Endothelial cell (in vitro differentiated cells): ENCODE data around the gene PARP1. TPM values are rescaled to one million over a fixed set of nuclear protein-coding genes. Genes with fewer than 3 reads are reported as not detected.

Experiments used
- DNase-seq: peaks from one replicate; pipeline ENCODE4 v3.0.0; 2021; ENCODE audit warnings: low spot score
- H3K27ac Mint-ChIP-seq: one replicate; pipeline ENCODE4 v1.8.0; 2021; ENCODE audit warnings: mixed read lengths, inconsistent platforms; ENCODE audit not compliant: unreplicated experiment
- H3K27me3 Mint-ChIP-seq: one replicate; pipeline ENCODE4 v1.8.0; 2021; ENCODE audit warnings: mild to moderate bottlenecking, moderate library complexity, mixed read lengths, inconsistent platforms; ENCODE audit not compliant: unreplicated experiment
- H3K36me3 Mint-ChIP-seq: one replicate; pipeline ENCODE4 v1.8.0; 2021; ENCODE audit warnings: mild to moderate bottlenecking, low read depth, mixed read lengths, inconsistent platforms; ENCODE audit not compliant: unreplicated experiment
- H3K4me1 Mint-ChIP-seq: one replicate; pipeline ENCODE4 v1.8.0; 2021; ENCODE audit warnings: mild to moderate bottlenecking, mixed read lengths, inconsistent platforms; ENCODE audit not compliant: unreplicated experiment
- H3K4me3 Mint-ChIP-seq: one replicate; pipeline ENCODE4 v1.8.0; 2021; ENCODE audit warnings: mild to moderate bottlenecking, mixed read lengths, inconsistent platforms; ENCODE audit not compliant: unreplicated experiment
- H3K9me3 Mint-ChIP-seq: one replicate; pipeline ENCODE4 v1.8.0; 2021; ENCODE audit warnings: mixed read lengths, inconsistent platforms; ENCODE audit not compliant: unreplicated experiment
- total RNA-seq: library from RNA; stranded (reverse); fragmentation: NEBNext Ultra II Directional; extraction: Animal tissue kit (Norgen Biotek cat#: 25700); gene quantifications from one replicate; pipeline ENCODE4 v1.2.1, GENCODE V29; 2021; ENCODE audit not compliant: unreplicated experiment
- TF ChIP-seq, protein P1 (sequence below): fragments of 200-600 bp; sonication (generic); IDR thresholded peaks from one replicate; pipeline ENCODE4 v1.5.0; 2021; ENCODE audit warnings: antibody characterized with exemption; ENCODE audit not compliant: unreplicated experiment

The PARP1 gene
- total RNA-seq, 1 donor from 2014 or later: 131 TPM

GRCh38 chr1:226353698-226354525 is 54.0 kb downstream of the PARP1 start:
- Mint-ChIP-seq H3K9me3 (no peaks in the 10 kb centered on the region), H3K4me1 (peaks cover 29% of the 10 kb centered on the region), H3K4me3 (no peak overlapping the region), H3K27me3 (no peaks in the 10 kb centered on the region), H3K27ac (no peak overlapping the region), H3K36me3 (peaks cover 8% of the 10 kb centered on the region)
- DNase-seq: no peak
- TF ChIP-seq, protein P1, sequence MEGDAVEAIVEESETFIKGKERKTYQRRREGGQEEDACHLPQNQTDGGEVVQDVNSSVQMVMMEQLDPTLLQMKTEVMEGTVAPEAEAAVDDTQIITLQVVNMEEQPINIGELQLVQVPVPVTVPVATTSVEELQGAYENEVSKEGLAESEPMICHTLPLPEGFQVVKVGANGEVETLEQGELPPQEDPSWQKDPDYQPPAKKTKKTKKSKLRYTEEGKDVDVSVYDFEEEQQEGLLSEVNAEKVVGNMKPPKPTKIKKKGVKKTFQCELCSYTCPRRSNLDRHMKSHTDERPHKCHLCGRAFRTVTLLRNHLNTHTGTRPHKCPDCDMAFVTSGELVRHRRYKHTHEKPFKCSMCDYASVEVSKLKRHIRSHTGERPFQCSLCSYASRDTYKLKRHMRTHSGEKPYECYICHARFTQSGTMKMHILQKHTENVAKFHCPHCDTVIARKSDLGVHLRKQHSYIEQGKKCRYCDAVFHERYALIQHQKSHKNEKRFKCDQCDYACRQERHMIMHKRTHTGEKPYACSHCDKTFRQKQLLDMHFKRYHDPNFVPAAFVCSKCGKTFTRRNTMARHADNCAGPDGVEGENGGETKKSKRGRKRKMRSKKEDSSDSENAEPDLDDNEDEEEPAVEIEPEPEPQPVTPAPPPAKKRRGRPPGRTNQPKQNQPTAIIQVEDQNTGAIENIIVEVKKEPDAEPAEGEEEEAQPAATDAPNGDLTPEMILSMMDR: no peak

GRCh38 chr1:226351709-226352108 is 56.2 kb downstream of the PARP1 start:
- TF ChIP-seq, protein P1: no peak
- H3K4me1 Mint-ChIP-seq: peaks cover 32% of the 10 kb centered on the region
- no peak overlapping the region for H3K4me3 Mint-ChIP-seq
- no peaks in the 10 kb centered on the region for H3K27me3 Mint-ChIP-seq
- no peaks in the 10 kb centered on the region for H3K9me3 Mint-ChIP-seq
- no peaks in the 10 kb centered on the region for H3K36me3 Mint-ChIP-seq
- no peak for DNase-seq
- no peak overlapping the region for H3K27ac Mint-ChIP-seq

GRCh38 chr1:226350519-226350865 is 57.4 kb downstream of the PARP1 start:
- no peak overlapping the region for H3K27ac Mint-ChIP-seq
- no peaks in the 10 kb centered on the region for H3K9me3 Mint-ChIP-seq

DNA sequence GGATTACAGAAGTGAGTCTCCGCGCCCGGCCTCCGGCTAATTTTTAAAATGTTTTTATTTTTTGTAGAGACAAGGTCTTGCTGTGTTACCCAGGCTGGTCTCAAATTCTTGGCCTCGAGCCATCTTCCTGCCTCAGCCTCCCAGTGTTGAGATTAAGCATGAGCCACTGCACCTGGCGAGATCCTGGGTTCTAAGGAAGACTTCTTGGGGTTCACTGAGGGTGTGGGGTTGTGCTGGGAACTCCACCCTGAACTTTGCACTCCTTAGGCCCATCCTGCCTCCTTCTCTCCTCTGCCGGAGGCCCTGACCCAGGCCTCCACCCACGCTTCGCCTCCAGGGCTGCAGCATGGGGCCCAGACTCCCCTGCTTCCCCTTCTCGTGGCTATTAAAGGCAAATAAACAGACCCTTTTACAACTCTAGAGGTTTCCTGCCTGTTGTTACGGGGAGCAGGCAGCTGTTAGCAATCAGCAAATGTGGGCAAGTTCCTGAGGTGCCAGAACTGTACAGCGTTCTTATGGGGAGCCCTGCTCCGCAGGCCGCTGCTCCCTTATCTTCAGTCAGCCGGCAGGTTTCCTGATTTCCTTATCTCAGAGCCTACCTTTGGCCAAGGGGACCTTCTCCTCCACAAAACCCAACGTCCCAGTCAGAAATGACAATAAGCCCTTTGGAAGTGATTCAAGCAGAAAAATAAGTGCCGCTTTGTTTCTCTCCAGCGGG is 57.9 kb downstream of the PARP1 start:
- Mint-ChIP-seq H3K36me3 (no peaks in the 10 kb centered on the region), H3K4me3 (no peak overlapping the region), H3K27me3 (no peaks in the 10 kb centered on the region), H3K27ac (peak overlapping the region; percentile 24), H3K4me1 (peaks cover 32% of the 10 kb centered on the region), H3K9me3 (no peaks in the 10 kb centered on the region)
- TF ChIP-seq, protein P1: no peak
- DNase-seq: no peak

More at GRCh38 chr1:226350519-226350865, 57.4 kb downstream of the PARP1 start:
- Mint-ChIP-seq H3K4me3 (no peak overlapping the region), H3K27me3 (no peaks in the 10 kb centered on the region), H3K36me3 (no peaks in the 10 kb centered on the region), H3K4me1 (peaks cover 32% of the 10 kb centered on the region)
- TF ChIP-seq, protein P1: no peak
- DNase-seq: no peak

- no peaks in the 10 kb centered on the region for H3K27me3 Mint-ChIP-seq
- H3K4me3 Mint-ChIP-seq: no peak overlapping the region
- DNase-seq: no peak
- no peaks in the 10 kb centered on the region for H3K36me3 Mint-ChIP-seq
- TF ChIP-seq, protein P1: no peak
- peaks cover 27% of the 10 kb centered on the region for H3K4me1 Mint-ChIP-seq
- H3K27ac Mint-ChIP-seq: no peak overlapping the region
- H3K9me3 Mint-ChIP-seq: no peaks in the 10 kb centered on the region
Measured at GRCh38 chr1:226349081-226349480, 58.8 kb downstream of the PARP1 start.
